K562 (cell line): ENCODE data around the gene TMEM120B.

Experiments
- CEBPB ChIP-seq: fragments of 450-650 bp; IDR thresholded peaks from 2 replicates; pipeline ENCODE4 v1.6.1; 2016; ENCODE audit warnings: missing genetic modification characterization, missing compliant biosample characterization
- DACH1 ChIP-seq: fragments of 450-650 bp; IDR thresholded peaks from 2 replicates; pipeline ENCODE4 v1.6.1; 2018; ENCODE audit not compliant: partially characterized antibody
- EZH2 ChIP-seq: IDR thresholded peaks from 2 replicates; pipeline ENCODE4 v1.6.1; 2012; ENCODE audit warnings: low read depth, mild to moderate bottlenecking, inconsistent platforms, low read length, borderline replicate concordance
- KLF6 ChIP-seq: fragments of 250-450 bp; sonication (Bioruptor Pico); IDR thresholded peaks from 2 replicates; pipeline ENCODE4 v1.4.0; 2020; ENCODE audit warnings: mild to moderate bottlenecking, moderate library complexity, borderline replicate concordance
- SMAD3 ChIP-seq: fragments of 450-650 bp; formaldehyde crosslinking; conservative IDR thresholded peaks from 2 replicates; pipeline ENCODE4 v1.4.0; 2020; ENCODE audit warnings: mild to moderate bottlenecking
- ZBTB11 ChIP-seq, 3 experiments: fragments of 200-800 bp in 1 of 3; fragments of 250-450 bp in 1 of 3; fragments of 450-650 bp in 1 of 3; sonication (Bioruptor Pico) in 1 of 3; sonication (Bioruptor generic) in 1 of 3; formaldehyde crosslinking in 1 of 3; IDR thresholded peaks; 2 replicates each; pipeline versions ENCODE4 v1.6.1 to v1.8.0; 2016 to 2022; ENCODE audit warnings: mild to moderate bottlenecking in 2 of 3, missing genetic modification characterization in 2 of 3, missing compliant biosample characterization in 1 of 3, moderate library complexity in 1 of 3
- ZBTB26 ChIP-seq: fragments of 450-650 bp; formaldehyde crosslinking; IDR thresholded peaks from 2 replicates; pipeline ENCODE4 v1.4.0; 2022; ENCODE audit warnings: missing genetic modification characterization
- ZNF143 ChIP-seq: sonication (generic); formaldehyde crosslinking; IDR thresholded peaks from 2 replicates; pipeline ENCODE4 v1.9.0; 2022; ENCODE audit warnings: mild to moderate bottlenecking, missing genetic modification reagents

GRCh38 chr12:121800694-121801594 lies 88.4 kb downstream of the TMEM120B start:
- no peak for TF ChIP-seq ZNF143 (CRISPR knock-in tag)
- 0 out of 2 replicates have a peak, but pooled peaks have one; percentile 19 for TF ChIP-seq SMAD3 (CRISPR knock-in tag)
- TF ChIP-seq EZH2: no peak
- TF ChIP-seq KLF6 (CRISPR knock-in tag): peak; percentile 74; the same call in 1 of the 2 replicates
- TF ChIP-seq ZBTB11 (CRISPR knock-in tag; IDR thresholded peaks at IDR 0.05): peak in 1 of 3 experiments; percentile 67; a peak in 2 of 6 replicates
- no peak for TF ChIP-seq ZBTB26 (CRISPR knock-in tag)
- TF ChIP-seq DACH1: no peak
- no peak for TF ChIP-seq CEBPB (tag)
